SIG-M5 treated with dmso at 0.1 percent for 504 hours (cell line): Measurements from ENCODE around the gene ZNF385D.

Experiments
- DNase-seq: peaks from one replicate; lab custom pipeline; 2025; ENCODE audit not compliant: unreplicated experiment; lab: John Stamatoyannopoulos, UW

ZNF385D gene

GRCh38 chr3:21618695-21619094 is 132.3 kb downstream of the ZNF385D start:
- no peak for DNase-seq

- no peak for DNase-seq
These were observed 137.5 kb downstream of the ZNF385D start for GRCh38 chr3:21613372-21614070.

- DNase-seq: no peak
These were observed 149.8 kb downstream of the ZNF385D start for GRCh38 chr3:21601178-21601577.

GRCh38 chr3:21599890-21600289 is 151.1 kb downstream of the ZNF385D start:
- no peak for DNase-seq

GRCh38 chr3:21592828-21593227 is 158.2 kb downstream of the ZNF385D start:
- DNase-seq: no peak

GRCh38 chr3:21587894-21588293 is 163.1 kb downstream of the ZNF385D start:
- no peak for DNase-seq

GRCh38 chr3:21585216-21585740 is 165.7 kb downstream of the ZNF385D start:
- DNase-seq: no peak

GRCh38 chr3:21573291-21573690 is 177.7 kb downstream of the ZNF385D start:
- DNase-seq: no peak

- no peak for DNase-seq
These were observed 186.5 kb downstream of the ZNF385D start for GRCh38 chr3:21564531-21564930.

GRCh38 chr3:21562243-21562642 is 188.8 kb downstream of the ZNF385D start:
- DNase-seq: no peak

- DNase-seq: no peak
These were observed 189.5 kb downstream of the ZNF385D start for GRCh38 chr3:21561472-21561871.

GRCh38 chr3:21551019-21551418 is 200.0 kb downstream of the ZNF385D start:
- no peak for DNase-seq

- no peak for DNase-seq
These were observed 206.9 kb downstream of the ZNF385D start for GRCh38 chr3:21544076-21544462.

GRCh38 chr3:21543380-21544075 is 207.5 kb downstream of the ZNF385D start:
- DNase-seq: no peak

- DNase-seq: no peak
These were observed 208.2 kb downstream of the ZNF385D start for GRCh38 chr3:21542656-21543379.

GRCh38 chr3:21540265-21540664 is 210.7 kb downstream of the ZNF385D start:
- DNase-seq: no peak

GRCh38 chr3:21534462-21534861 is 216.5 kb downstream of the ZNF385D start:
- DNase-seq: no peak

- DNase-seq: no peak
These were observed 218.0 kb downstream of the ZNF385D start for GRCh38 chr3:21533002-21533401.

GRCh38 chr3:21531909-21532308 is 219.1 kb downstream of the ZNF385D start:
- no peak for DNase-seq

- DNase-seq: no peak
These were observed 222.6 kb downstream of the ZNF385D start for GRCh38 chr3:21528291-21528995.

GRCh38 chr3:21526461-21526860 is 224.5 kb downstream of the ZNF385D start:
- DNase-seq: no peak
